ENCODE measurements around the gene WDR53. TPM values are rescaled to one million over a fixed set of nuclear protein-coding genes. Genes with fewer than 3 reads are reported as not detected.
A peak's percentile ranks its signal among the peaks of the same experiment; 100 is the strongest.

WDR53 gene
- total RNA-seq, 1 donor, result 7.1 TPM

DNA sequence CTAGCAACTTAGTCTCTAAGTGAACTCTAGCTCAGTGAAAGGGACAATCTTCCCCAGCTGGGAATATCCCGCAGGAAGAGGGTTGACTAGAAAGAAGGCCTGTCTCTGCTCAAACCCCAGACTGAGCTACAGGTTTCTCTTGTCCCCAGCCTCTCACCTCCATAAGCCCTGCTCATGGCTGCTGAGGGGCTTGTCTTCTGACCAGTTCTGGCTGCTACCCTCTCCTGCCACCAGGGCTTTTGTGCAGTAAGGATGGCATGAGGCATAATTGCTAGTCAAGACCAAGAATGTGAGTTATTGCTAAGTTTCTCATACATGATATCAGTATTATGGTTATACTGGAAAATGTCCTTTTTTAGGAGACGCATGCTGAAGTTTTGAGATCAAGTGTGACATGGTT lies 21.3 kb downstream of the WDR53 start:
- DNase-seq (ENCODE audit: low read depth), result no peak
- TF ChIP-seq, protein P1, sequence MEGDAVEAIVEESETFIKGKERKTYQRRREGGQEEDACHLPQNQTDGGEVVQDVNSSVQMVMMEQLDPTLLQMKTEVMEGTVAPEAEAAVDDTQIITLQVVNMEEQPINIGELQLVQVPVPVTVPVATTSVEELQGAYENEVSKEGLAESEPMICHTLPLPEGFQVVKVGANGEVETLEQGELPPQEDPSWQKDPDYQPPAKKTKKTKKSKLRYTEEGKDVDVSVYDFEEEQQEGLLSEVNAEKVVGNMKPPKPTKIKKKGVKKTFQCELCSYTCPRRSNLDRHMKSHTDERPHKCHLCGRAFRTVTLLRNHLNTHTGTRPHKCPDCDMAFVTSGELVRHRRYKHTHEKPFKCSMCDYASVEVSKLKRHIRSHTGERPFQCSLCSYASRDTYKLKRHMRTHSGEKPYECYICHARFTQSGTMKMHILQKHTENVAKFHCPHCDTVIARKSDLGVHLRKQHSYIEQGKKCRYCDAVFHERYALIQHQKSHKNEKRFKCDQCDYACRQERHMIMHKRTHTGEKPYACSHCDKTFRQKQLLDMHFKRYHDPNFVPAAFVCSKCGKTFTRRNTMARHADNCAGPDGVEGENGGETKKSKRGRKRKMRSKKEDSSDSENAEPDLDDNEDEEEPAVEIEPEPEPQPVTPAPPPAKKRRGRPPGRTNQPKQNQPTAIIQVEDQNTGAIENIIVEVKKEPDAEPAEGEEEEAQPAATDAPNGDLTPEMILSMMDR (IDR thresholded peaks at IDR 0.05; ENCODE audit: insufficient read depth, low read length), result no peak
- H3K4me3 ChIP-seq (ENCODE audit: low read depth, low read length), result no peak overlapping the region

DNA sequence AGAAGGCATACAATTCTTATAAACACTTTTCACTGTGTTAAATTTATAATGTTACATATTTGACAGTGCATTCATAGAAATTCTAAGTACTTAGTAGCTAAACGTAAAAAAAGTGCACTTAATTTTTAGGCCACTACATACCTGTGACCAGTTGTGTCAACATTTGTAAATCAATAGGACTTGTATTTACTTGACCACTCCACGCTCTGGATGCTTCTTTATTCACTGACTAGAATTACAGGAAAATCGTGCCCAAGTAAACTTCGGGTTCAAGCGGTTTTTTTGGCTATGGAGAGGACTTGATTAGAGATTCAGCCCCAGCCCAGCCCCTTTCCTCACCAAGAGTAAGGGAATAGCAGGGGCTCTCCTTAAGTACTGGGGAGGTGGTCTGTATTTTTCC lies 21.8 kb downstream of the WDR53 start:
- DNase-seq (ENCODE audit: low read depth), result no peak
- H3K4me3 ChIP-seq (ENCODE audit: low read depth, low read length), result no peak overlapping the region
- TF ChIP-seq, protein P1 (IDR thresholded peaks at IDR 0.05; ENCODE audit: insufficient read depth, low read length), result no peak

DNA sequence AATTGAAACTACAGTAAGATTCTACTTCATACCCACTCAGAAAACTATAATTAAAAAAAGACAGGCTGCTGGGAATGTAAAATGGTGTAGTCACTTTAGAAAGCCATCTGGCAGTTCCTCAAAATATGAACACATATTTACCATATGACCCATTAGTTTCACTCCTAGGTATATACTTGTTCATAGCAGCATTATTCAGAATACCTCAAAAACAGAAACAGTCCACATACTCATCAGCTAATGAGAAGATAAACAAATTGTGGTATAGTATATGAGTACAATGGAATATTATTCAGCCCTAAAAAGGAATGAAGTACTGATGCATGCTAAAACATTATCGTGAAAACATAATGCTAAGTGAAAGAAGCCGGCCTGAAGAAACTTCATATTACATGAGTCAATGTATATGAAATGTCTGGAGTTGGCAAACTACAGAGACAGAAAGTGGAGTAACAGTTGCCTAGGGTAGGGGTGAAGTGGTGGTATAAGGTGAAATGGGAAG lies 23.8 kb downstream of the WDR53 start:
- no peak for DNase-seq (ENCODE audit: low read depth)
- no peak overlapping the region for H3K4me3 ChIP-seq (ENCODE audit: low read depth, low read length)
- TF ChIP-seq, protein P1 (IDR thresholded peaks at IDR 0.05; ENCODE audit: insufficient read depth, low read length), result no peak

DNA sequence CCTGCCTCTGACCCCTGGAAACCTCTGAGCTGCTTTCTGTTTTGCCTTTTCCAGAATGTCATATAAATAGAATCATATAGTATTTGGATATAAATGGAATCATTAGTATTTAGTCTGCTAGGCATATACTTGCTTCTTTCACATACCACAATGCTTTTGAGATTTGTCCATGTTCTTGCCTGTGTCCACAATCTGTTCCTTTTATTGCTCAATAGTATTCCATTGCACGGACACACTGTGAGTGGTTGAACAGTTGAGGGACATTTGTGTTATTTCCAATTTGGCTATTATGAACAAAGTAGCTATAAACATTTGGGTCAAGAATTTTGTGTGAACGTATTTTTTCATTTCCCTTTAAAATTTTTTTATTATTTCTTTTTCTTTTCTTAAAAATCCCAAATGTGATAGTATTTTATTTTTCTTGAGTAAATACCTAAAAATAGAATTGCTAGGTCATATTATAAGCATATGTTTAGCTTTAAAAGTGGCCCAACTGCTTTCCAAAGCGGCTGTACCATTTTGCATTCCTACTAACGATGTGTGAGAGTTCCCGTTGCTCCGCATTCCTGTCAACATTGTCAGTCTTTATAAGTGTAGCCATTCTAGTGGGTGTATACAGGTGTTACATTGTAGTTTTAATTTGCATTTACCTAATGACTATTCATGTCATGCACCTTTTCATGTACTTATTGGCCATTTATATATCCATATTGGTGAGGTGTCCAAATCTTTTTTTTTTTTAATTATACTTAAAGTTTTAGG lies 26.5 kb downstream of the WDR53 start:
- DNase-seq (ENCODE audit: low read depth), result no peak
- TF ChIP-seq, protein P1 (IDR thresholded peaks at IDR 0.05; ENCODE audit: insufficient read depth, low read length), result no peak
- H3K4me3 ChIP-seq (ENCODE audit: low read depth, low read length), result no peak overlapping the region

DNA sequence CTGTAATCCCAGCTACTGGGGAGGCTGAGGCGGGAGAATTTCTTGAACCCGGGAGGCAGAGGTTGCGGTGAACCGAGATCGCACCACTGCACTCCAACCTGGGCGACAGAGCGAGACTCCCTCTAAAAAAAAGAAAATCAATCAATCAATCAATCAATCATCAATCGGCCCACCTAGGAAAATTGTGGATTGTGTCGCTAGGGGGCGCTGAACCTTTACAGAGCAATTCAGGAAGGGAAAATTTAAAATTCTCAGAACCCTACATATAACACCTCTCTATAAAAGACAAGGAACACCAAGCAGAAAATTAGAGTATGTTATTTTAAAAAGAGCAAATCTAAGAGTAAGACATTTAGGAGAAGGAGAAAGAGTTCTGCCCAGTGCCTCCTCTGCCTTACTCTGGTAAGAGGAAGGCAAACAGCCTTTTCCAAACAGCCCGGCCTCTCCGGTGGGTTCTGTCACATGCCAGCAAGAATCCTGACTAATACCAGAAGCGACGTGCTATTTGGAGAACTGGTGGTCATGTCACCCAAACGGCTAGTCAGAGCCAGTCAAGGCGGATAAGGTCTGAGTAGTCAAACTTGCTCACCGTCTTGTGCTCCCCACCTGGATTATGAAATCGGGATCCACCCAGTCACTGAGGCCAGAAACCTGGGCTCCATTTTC lies 30.9 kb downstream of the WDR53 start:
- TF ChIP-seq, protein P1 (IDR thresholded peaks at IDR 0.05; ENCODE audit: insufficient read depth, low read length), result peak; percentile 66
- H3K4me3 ChIP-seq (ENCODE audit: low read depth, low read length), result no peak overlapping the region
- DNase-seq (ENCODE audit: low read depth), result peak; percentile 40

DNA sequence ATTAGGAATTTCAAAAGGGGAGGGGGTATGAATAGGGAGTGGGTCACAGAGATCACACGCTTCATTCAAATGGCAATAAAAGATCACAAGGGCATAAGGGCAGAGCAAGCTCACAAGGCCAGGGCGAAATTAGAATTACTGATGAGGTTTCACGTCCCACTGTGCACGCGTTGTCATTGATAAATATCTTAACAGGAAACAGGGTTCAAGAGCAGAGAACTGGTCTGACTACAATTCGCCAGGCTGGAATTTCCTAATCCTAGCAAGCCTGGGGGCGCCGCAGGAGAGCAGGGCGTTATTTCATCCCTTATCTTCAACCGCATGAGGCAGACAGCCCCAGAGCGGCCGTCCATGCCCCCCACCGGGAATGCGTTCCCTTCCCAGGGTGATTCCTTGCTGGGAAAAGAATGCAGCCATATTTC lies 35.1 kb downstream of the WDR53 start:
- no peak overlapping the region for H3K4me3 ChIP-seq (ENCODE audit: low read depth, low read length)
- TF ChIP-seq, protein P1 (IDR thresholded peaks at IDR 0.05; ENCODE audit: insufficient read depth, low read length), result no peak
- peak; percentile 12 for DNase-seq (ENCODE audit: low read depth)

Measured in fibroblast of the aortic adventitia (primary cell).